Keratinocyte (primary cell): ENCODE measurements around the gene ZBTB18.

Source experiments
- CTCF ChIP-seq, 3 experiments: IDR thresholded peaks in 1 of 3; conservative IDR thresholded peaks in 1 of 3; optimal IDR thresholded peaks in 1 of 3; 2 replicates in 2 of 3; 3 replicates in 1 of 3; pipeline versions ENCODE3 to v1.5.1; 2011; ENCODE audit warnings: low read length in 3 of 3, mild to moderate bottlenecking in 3 of 3, moderate library complexity in 2 of 3, control low read depth in 1 of 3, inconsistent platforms in 1 of 3; ENCODE audit not compliant: insufficient read depth in 2 of 3; ENCODE audit errors: extremely low read depth in 1 of 3
- EZH2 ChIP-seq: IDR thresholded peaks from one replicate; pipeline ENCODE4 v1.6.1; 2012; ENCODE audit warnings: inconsistent platforms, mild to moderate bottlenecking, low read length, moderate library complexity

- no peak for TF ChIP-seq CTCF (optimal IDR thresholded peaks at IDR 0.05 in 1 of 3, IDR thresholded peaks at IDR 0.05 in 1 of 3, conservative IDR thresholded peaks at IDR 0.05 in 1 of 3; ENCODE audit: extremely low read depth in 1 of 3, insufficient read depth in 2 of 3, low read length in 3 of 3)
- TF ChIP-seq EZH2, result no peak
Observed at GRCh38 chr1:244056577-244056976, 5.5 kb downstream of the ZBTB18 start.
